Measurements from ENCODE around the gene TMEM91.

DNA sequence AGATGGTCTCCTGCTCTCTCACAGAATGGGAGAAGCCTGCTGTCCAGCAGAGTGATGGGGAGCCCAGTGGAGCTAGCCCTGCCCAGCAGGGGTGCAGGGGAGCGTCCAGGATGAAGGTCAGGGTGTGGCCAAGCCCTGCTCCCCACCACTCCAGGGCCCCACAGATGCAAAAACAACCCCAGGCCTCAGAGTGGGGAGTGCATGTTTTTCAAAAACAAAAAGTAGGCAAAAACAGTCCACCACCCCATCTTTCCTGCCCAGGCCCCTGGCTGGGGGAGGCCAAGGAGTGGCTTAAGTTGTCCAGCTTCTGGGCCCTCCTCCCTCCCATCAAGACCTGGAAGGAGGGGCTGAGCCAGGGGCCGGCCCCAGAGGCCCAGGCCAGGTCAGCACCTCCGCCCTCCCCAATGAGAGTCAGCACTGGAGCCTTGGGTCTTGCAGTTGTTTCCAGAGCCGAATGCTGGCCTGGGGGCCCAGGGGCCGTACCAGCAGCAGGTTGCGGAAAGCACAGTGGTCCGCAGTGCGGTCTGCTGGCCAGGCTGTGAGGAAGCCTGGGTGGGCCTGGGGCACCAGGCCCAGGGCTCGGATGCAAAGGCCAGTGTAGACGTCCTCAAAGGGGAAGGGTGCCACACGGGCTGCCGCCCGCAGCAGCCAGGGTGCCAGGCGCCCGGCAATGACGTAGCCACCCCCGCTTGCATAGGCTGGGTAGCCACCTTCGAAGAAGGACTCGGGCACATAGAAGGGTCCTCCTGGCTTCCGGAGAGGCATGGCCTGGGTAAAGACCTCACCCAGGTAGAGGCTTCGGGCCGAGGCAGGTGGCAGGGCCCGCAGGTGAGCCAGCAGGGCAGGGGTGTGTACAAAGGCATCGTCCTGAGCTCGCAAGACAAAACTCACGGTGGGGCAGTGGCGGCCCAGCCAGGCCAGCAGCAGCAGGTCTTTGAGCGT lies 49.1 kb downstream of the TMEM91 start:
- TF ChIP-seq, protein P1, sequence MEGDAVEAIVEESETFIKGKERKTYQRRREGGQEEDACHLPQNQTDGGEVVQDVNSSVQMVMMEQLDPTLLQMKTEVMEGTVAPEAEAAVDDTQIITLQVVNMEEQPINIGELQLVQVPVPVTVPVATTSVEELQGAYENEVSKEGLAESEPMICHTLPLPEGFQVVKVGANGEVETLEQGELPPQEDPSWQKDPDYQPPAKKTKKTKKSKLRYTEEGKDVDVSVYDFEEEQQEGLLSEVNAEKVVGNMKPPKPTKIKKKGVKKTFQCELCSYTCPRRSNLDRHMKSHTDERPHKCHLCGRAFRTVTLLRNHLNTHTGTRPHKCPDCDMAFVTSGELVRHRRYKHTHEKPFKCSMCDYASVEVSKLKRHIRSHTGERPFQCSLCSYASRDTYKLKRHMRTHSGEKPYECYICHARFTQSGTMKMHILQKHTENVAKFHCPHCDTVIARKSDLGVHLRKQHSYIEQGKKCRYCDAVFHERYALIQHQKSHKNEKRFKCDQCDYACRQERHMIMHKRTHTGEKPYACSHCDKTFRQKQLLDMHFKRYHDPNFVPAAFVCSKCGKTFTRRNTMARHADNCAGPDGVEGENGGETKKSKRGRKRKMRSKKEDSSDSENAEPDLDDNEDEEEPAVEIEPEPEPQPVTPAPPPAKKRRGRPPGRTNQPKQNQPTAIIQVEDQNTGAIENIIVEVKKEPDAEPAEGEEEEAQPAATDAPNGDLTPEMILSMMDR (IDR thresholded peaks at IDR 0.05): no peak
- no peak for TF ChIP-seq POLR2A (IDR thresholded peaks at IDR 0.05; ENCODE audit: low read depth)

Measured in esophagus muscularis mucosa (tissue), 3 donors.